ENCODE data around the gene FXYD1. TPM values are rescaled to one million over a fixed set of nuclear protein-coding genes. Genes with fewer than 3 reads are reported as not detected.
A peak's percentile ranks its signal among the peaks of the same experiment; 100 is the strongest.

FXYD1 gene
- total and polyA plus RNA-seq, 10 donors, result 0.83 to 18.1 (median 10.8) TPM; not detected in 1

GRCh38 chr19:35142606-35143230 is 4.1 kb downstream of the FXYD1 start:
- DNase-seq, result peak; percentile 90
- H3K4me1 ChIP-seq, result peaks cover 13 to 70% (median 40%) of the 10 kb centered on the region in 6 donors
- H3K36me3 ChIP-seq, result no peaks in the 10 kb centered on the region
- no peak for TF ChIP-seq POLR2A (IDR thresholded peaks at IDR 0.05)
- TF ChIP-seq POLR2AphosphoS5 (IDR thresholded peaks at IDR 0.05), result peak; percentile 52 to 63 (median 60)
- peak; percentile 4 to 92 (median 71) for TF ChIP-seq CTCF (IDR thresholded peaks at IDR 0.05 in 8 of 11, conservative IDR thresholded peaks at IDR 0.05 in 3 of 11)
- intact Hi-C loops (cut with DNase I; ENCODE audit: low total_unique reads), result no loop called here
- 3 to 13% (median 4%) methylated on average over 17 to 43 of the region's 46 CpGs for WGBS, 5 donors
- H3K4me3 ChIP-seq, result peak overlapping the region in 5 of 8 donors; percentile 22 to 65 (median 25)
- H3K27ac ChIP-seq, result peak overlapping the region in 2 of 8 donors; percentile 7 to 48
- peaks cover 0 to 64% (median 18%) of the 10 kb centered on the region in 7 donors for H3K27me3 ChIP-seq (replicated peaks in 1 of 7)
- H3K9me3 ChIP-seq, result no peaks in the 10 kb centered on the region

- H3K36me3 ChIP-seq, result no peaks in the 10 kb centered on the region
- H3K27me3 ChIP-seq (replicated peaks in 1 of 7), result peaks cover 0 to 64% (median 18%) of the 10 kb centered on the region in 7 donors
- DNase-seq, result no peak
- peak within 1 kb of the TSS in 2 of 8 donors; percentile 7 to 48 for H3K27ac ChIP-seq
- TF ChIP-seq CTCF (IDR thresholded peaks at IDR 0.05 in 8 of 11, conservative IDR thresholded peaks at IDR 0.05 in 3 of 11), result peak in 4 of 11 experiments; percentile 11 to 50 (median 40)
- TF ChIP-seq POLR2AphosphoS5 (IDR thresholded peaks at IDR 0.05), result no peak
- peak within 1 kb of the TSS in 6 of 8 donors; percentile 15 to 65 (median 24) for H3K4me3 ChIP-seq
- H3K9me3 ChIP-seq, result no peaks in the 10 kb centered on the region
- intact Hi-C loops (cut with DNase I; ENCODE audit: low total_unique reads), result no loop called here
- 6 to 10% (median 8%) methylated on average over 19 to 31 of the region's 31 CpGs for WGBS, 5 donors
- peaks cover 13 to 67% (median 39%) of the 10 kb centered on the region in 6 donors for H3K4me1 ChIP-seq
Measured at GRCh38 chr19:35143231-35143715, 4.6 kb downstream of the FXYD1 start, which contains the start of gene FXYD7. Gene FXYD7 (plus strand): TSS chr19:35143255. CDS start chr19:35143334, 79 bp downstream.

- H3K4me1 ChIP-seq, result peaks cover 13 to 63% (median 39%) of the 10 kb centered on the region in 6 donors
- no peaks in the 10 kb centered on the region for H3K9me3 ChIP-seq
- no peak for DNase-seq
- H3K27me3 ChIP-seq (replicated peaks in 1 of 7), result peaks cover 0 to 58% (median 18%) of the 10 kb centered on the region in 7 donors
- intact Hi-C loops (cut with DNase I; ENCODE audit: low total_unique reads), result no loop called here
- peak overlapping the region in 1 of 8 donors; percentile 65 for H3K4me3 ChIP-seq
- TF ChIP-seq CTCF (IDR thresholded peaks at IDR 0.05 in 8 of 11, conservative IDR thresholded peaks at IDR 0.05 in 3 of 11) (no peak), POLR2AphosphoS5 (IDR thresholded peaks at IDR 0.05) (no peak), POLR2A (IDR thresholded peaks at IDR 0.05) (no peak)
- no peak overlapping the region for H3K27ac ChIP-seq
- no peaks in the 10 kb centered on the region for H3K36me3 ChIP-seq
- WGBS, 5 donors, result 48 to 61% (median 54%) methylated on average over 3 of the region's 3 CpGs
Measured at GRCh38 chr19:35143818-35144217, 5.2 kb downstream of the FXYD1 start.

GRCh38 chr19:35144259-35144599 is 5.6 kb downstream of the FXYD1 start:
- H3K36me3 ChIP-seq, result no peaks in the 10 kb centered on the region
- 33 to 51% (median 45%) methylated on average over 2 to 6 of the region's 6 CpGs for WGBS, 5 donors
- intact Hi-C loops (cut with DNase I; ENCODE audit: low total_unique reads), result no loop called here
- peaks cover 0 to 57% (median 18%) of the 10 kb centered on the region in 7 donors for H3K27me3 ChIP-seq (replicated peaks in 1 of 7)
- DNase-seq, result no peak
- H3K27ac ChIP-seq, result no peak overlapping the region
- no peak overlapping the region for H3K4me3 ChIP-seq
- H3K9me3 ChIP-seq, result no peaks in the 10 kb centered on the region
- TF ChIP-seq POLR2A (IDR thresholded peaks at IDR 0.05) (no peak), POLR2AphosphoS5 (IDR thresholded peaks at IDR 0.05) (no peak), CTCF (IDR thresholded peaks at IDR 0.05 in 8 of 11, conservative IDR thresholded peaks at IDR 0.05 in 3 of 11) (no peak)
- peaks cover 13 to 58% (median 39%) of the 10 kb centered on the region in 6 donors for H3K4me1 ChIP-seq

Data from spleen (tissue), 11 donors.